ENCODE measurements around the gene TMX3.

DNA sequence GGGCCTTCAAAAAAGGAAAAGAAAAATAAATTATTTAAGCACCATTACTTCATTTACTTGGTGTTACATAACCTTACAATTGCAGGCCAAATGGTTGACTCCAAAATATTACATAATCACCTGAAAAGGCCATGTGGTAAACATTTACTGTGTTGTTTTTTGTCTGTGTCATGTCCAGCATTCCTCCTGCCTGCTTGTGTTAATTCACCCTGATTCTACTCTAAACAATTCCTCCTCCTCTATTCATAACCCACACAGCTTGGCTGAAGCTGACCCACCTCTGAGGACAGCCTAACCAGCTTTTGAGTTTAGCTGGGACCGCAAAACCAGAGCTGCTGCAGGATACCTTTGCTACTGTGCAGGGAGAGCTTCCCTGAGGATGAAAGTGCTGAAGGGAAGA is 35.4 kb downstream of the TMX3 start:
- TF ChIP-seq, protein P1, sequence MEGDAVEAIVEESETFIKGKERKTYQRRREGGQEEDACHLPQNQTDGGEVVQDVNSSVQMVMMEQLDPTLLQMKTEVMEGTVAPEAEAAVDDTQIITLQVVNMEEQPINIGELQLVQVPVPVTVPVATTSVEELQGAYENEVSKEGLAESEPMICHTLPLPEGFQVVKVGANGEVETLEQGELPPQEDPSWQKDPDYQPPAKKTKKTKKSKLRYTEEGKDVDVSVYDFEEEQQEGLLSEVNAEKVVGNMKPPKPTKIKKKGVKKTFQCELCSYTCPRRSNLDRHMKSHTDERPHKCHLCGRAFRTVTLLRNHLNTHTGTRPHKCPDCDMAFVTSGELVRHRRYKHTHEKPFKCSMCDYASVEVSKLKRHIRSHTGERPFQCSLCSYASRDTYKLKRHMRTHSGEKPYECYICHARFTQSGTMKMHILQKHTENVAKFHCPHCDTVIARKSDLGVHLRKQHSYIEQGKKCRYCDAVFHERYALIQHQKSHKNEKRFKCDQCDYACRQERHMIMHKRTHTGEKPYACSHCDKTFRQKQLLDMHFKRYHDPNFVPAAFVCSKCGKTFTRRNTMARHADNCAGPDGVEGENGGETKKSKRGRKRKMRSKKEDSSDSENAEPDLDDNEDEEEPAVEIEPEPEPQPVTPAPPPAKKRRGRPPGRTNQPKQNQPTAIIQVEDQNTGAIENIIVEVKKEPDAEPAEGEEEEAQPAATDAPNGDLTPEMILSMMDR (IDR thresholded peaks at IDR 0.05) = no peak
- no peak for TF ChIP-seq POLR2A (IDR thresholded peaks at IDR 0.05)

Measured in testis (tissue), 2 donors.